H1 (cell line): ENCODE data around the gene AKR7A3. TPM values are rescaled to one million over a fixed set of nuclear protein-coding genes. Genes with fewer than 3 reads are reported as not detected.

Source experiments
- CTCF ChIA-PET: fragments of 300-600 bp; sonication (Branson Sonifier 250); formaldehyde crosslinking; loops from one replicate; lab custom pipeline; 2021; ENCODE audit not compliant: partially characterized antibody; lab: Charles Lee
- POLR2A ChIA-PET: fragments of 300-600 bp; sonication (Branson Sonifier 250); formaldehyde crosslinking; loops from one replicate; lab custom pipeline; 2021; ENCODE audit warnings: inconsistent platforms; ENCODE audit not compliant: partially characterized antibody; lab: Charles Lee
- DNase-seq, 2 experiments: peaks; one replicate each; pipeline versions ENCODE4 v3.0.0 to v3.0.0-alpha.2; 2010 to 2022; ENCODE audit warnings: low spot score in 2 of 2, low read depth in 1 of 2, mixed read lengths in 1 of 2
- FAIRE-seq: peaks from 2 replicates; lab custom pipeline; 2011; peaks lifted over from hg19 to GRCh38; lab: Jason Lieb, UNC
- H2AFZ ChIP-seq: 2 replicates; pipeline ENCODE4 v1.8.1; 2012; ENCODE audit warnings: low read length, inconsistent platforms
- H2AK5ac ChIP-seq: 2 replicates; pipeline ENCODE4 v1.6.1; 2013; ENCODE audit warnings: low read depth, low read length
- H2BK120ac ChIP-seq: replicated peaks from 2 replicates; pipeline ENCODE3; 2013; ENCODE audit warnings: low read depth, low read length, inconsistent platforms
- H2BK12ac ChIP-seq: 2 replicates; pipeline ENCODE4 v1.6.1; 2013; ENCODE audit warnings: low read depth, low read length
- H2BK15ac ChIP-seq: 2 replicates; pipeline ENCODE4 v1.6.1; 2013; ENCODE audit warnings: low read length
- H2BK20ac ChIP-seq: 2 replicates; pipeline ENCODE4 v1.6.1; 2013; ENCODE audit warnings: low read length
- H2BK5ac ChIP-seq: 2 replicates; pipeline ENCODE4 v1.6.1; 2013; ENCODE audit warnings: low read depth, low read length
- H3K14ac ChIP-seq: 2 replicates; pipeline ENCODE4 v1.6.1; 2013; ENCODE audit warnings: inconsistent platforms; ENCODE audit not compliant: insufficient read length
- H3K18ac ChIP-seq: 2 replicates; pipeline ENCODE4 v1.6.1; 2013; ENCODE audit warnings: low read length; ENCODE audit errors: extremely low read depth
- H3K23ac ChIP-seq: 2 replicates; pipeline ENCODE4 v1.6.1; 2013; ENCODE audit warnings: inconsistent platforms; ENCODE audit not compliant: insufficient read length
- H3K23me2 ChIP-seq: 2 replicates; pipeline ENCODE4 v1.6.1; 2013; ENCODE audit warnings: low read depth, low read length
- H3K27ac ChIP-seq: 2 replicates; pipeline ENCODE4 v1.6.1; 2011; ENCODE audit warnings: low read depth, low read length, inconsistent platforms
- H3K27me3 ChIP-seq, 4 experiments: replicated peaks in 1 of 4; 1 replicate in 1 of 4; 2 replicates in 3 of 4; pipeline versions ENCODE4 v1.6.1 to v1.8.1; 2011 to 2013; ENCODE audit warnings: low read length in 3 of 4, mild to moderate bottlenecking in 3 of 4, inconsistent platforms in 2 of 4, mixed read lengths in 2 of 4, moderate library complexity in 1 of 4; ENCODE audit not compliant: control insufficient read depth in 3 of 4, insufficient read depth in 3 of 4; ENCODE audit errors: extremely low read depth in 1 of 4
- H3K36me3 ChIP-seq, 4 experiments: 2 replicates each; pipeline versions ENCODE4 v1.6.1 to v1.8.1; 2011 to 2013; ENCODE audit warnings: mild to moderate bottlenecking in 4 of 4, low read length in 3 of 4, moderate library complexity in 2 of 4, control low read depth in 1 of 4, inconsistent platforms in 1 of 4; ENCODE audit not compliant: insufficient read depth in 4 of 4, control insufficient read depth in 2 of 4
- H3K4ac ChIP-seq: replicated peaks from 2 replicates; pipeline ENCODE3; 2013; ENCODE audit warnings: low read length, low read depth, mixed read lengths, inconsistent platforms; ENCODE audit not compliant: insufficient read length
- H3K4me1 ChIP-seq, 4 experiments: replicated peaks in 1 of 4; 1 replicate in 1 of 4; 2 replicates in 3 of 4; pipeline versions ENCODE4 v1.6.1 to v1.8.1; 2011 to 2013; ENCODE audit warnings: low read length in 3 of 4, inconsistent platforms in 2 of 4, mixed read lengths in 1 of 4; ENCODE audit not compliant: insufficient read depth in 4 of 4, control insufficient read depth in 3 of 4
- H3K4me2 ChIP-seq, 2 experiments: 2 replicates each; pipeline versions ENCODE4 v1.6.1 to v1.8.1; 2011 to 2013; ENCODE audit warnings: low read depth in 2 of 2, low read length in 2 of 2, control low read depth in 1 of 2, inconsistent platforms in 1 of 2, mild to moderate bottlenecking in 1 of 2; ENCODE audit not compliant: insufficient read depth in 1 of 2
- H3K4me3 ChIP-seq, 4 experiments: fragments of 200-600, 300-600 bp in 1 of 4; sonication (generic), shearing (Covaris generic), sonication (Bioruptor Twin) in 1 of 4; 2 replicates each; pipeline versions ENCODE4 v1.5.1 to v1.8.1; 2011 to 2016; ENCODE audit warnings: low read length in 4 of 4, low read depth in 3 of 4, control low read depth in 2 of 4, inconsistent platforms in 2 of 4, mild to moderate bottlenecking in 2 of 4, mixed read lengths in 1 of 4, moderate library complexity in 1 of 4; ENCODE audit not compliant: insufficient read depth in 2 of 4; ENCODE audit errors: extremely low read depth in 1 of 4
- H3K56ac ChIP-seq: replicated peaks from 2 replicates; pipeline ENCODE3; 2013; ENCODE audit warnings: low read depth, mild to moderate bottlenecking, mixed read lengths, low read length, inconsistent platforms; ENCODE audit not compliant: insufficient read length
- H3K79me1 ChIP-seq: 2 replicates; pipeline ENCODE4 v1.6.1; 2013; ENCODE audit warnings: low read depth, low read length, control low read depth
- H3K79me2 ChIP-seq, 2 experiments: 2 replicates each; pipeline versions ENCODE4 v1.6.1 to v1.8.1; 2012 to 2013; ENCODE audit warnings: low read length in 2 of 2, mild to moderate bottlenecking in 2 of 2, inconsistent platforms in 1 of 2; ENCODE audit not compliant: insufficient read depth in 2 of 2, control insufficient read depth in 1 of 2
- H3K9ac ChIP-seq, 4 experiments: replicated peaks in 1 of 4; 1 replicate in 1 of 4; 2 replicates in 3 of 4; pipeline versions ENCODE4 v1.6.1 to v1.8.1; 2011 to 2013; ENCODE audit warnings: low read depth in 3 of 4, low read length in 3 of 4, control low read depth in 2 of 4, mild to moderate bottlenecking in 2 of 4, moderate library complexity in 2 of 4, inconsistent platforms in 1 of 4; ENCODE audit errors: extremely low read depth in 1 of 4
- H3K9me3 ChIP-seq, 2 experiments: 2 replicates each; pipeline versions ENCODE4 v1.6.1 to v1.8.1; 2012 to 2013; ENCODE audit warnings: mild to moderate bottlenecking in 2 of 2, moderate library complexity in 2 of 2, control low read depth in 1 of 2, inconsistent platforms in 1 of 2, low read depth in 1 of 2, low read length in 1 of 2, mixed read lengths in 1 of 2; ENCODE audit not compliant: insufficient read depth in 2 of 2
- H4K20me1 ChIP-seq, 2 experiments: replicated peaks in 1 of 2; 2 replicates each; pipeline versions ENCODE3 to v1.8.1; 2011 to 2013; ENCODE audit warnings: inconsistent platforms in 2 of 2, low read length in 2 of 2, mild to moderate bottlenecking in 1 of 2; ENCODE audit not compliant: insufficient read depth in 2 of 2, control insufficient read depth in 1 of 2
- H4K5ac ChIP-seq: 2 replicates; pipeline ENCODE4 v1.6.1; 2013; ENCODE audit warnings: low read length, low read depth, mixed read lengths, inconsistent platforms; ENCODE audit not compliant: insufficient read length
- H4K8ac ChIP-seq: 2 replicates; pipeline ENCODE4 v1.8.0; 2013; ENCODE audit warnings: mild to moderate bottlenecking, moderate library complexity, low read length, inconsistent platforms; ENCODE audit not compliant: insufficient read depth; ENCODE audit errors: extremely low read depth
- H4K91ac ChIP-seq: replicated peaks from 2 replicates; pipeline ENCODE3; 2013; ENCODE audit warnings: low read length, mixed read lengths, inconsistent platforms; ENCODE audit not compliant: insufficient read length
- CEBPB ChIP-seq: IDR thresholded peaks from 2 replicates; pipeline ENCODE4 v1.6.1; 2012; ENCODE audit warnings: low read depth, low read length
- POLR2AphosphoS5 ChIP-seq: IDR thresholded peaks from 2 replicates; pipeline ENCODE4 v1.6.1; 2011; ENCODE audit warnings: low read depth, low read length
- WGBS, 2 experiments: shearing (Covaris generic) in 1 of 2; methylation state at CpG; one replicate each; pipeline versions ENCODE4 v1.1.6 to v1.1.7; 2013 to 2015; ENCODE audit warnings: low lambda C conversion rate in 2 of 2, mixed read lengths in 2 of 2, inconsistent platforms in 1 of 2, low coverage in 1 of 2, missing lambda C conversion rate in 1 of 2; ENCODE audit not compliant: insufficient replicate concordance in 2 of 2, insufficient coverage in 1 of 2, insufficient read length in 1 of 2; ENCODE audit errors: extremely low coverage in 1 of 2, missing lambda C conversion rate in 1 of 2; 5-methylcytosine and 5-hydroxymethylcytosine counted together
- polyA plus RNA-seq, 7 experiments: library from polyadenylated mRNA; depleted of rRNA in 3 of 7; stranded (reverse) in 5 of 7; unstranded in 2 of 7; fragments of >200 nt in 5 of 7; fragments of 200-250 nt in 2 of 7; gene quantifications; 1 replicate in 5 of 7; 2 replicates in 1 of 7; 4 replicates in 1 of 7; pipeline versions ENCODE4 v1.2.1 to v1.2.3, GENCODE V29; 2011 to 2013; ENCODE audit warnings: missing spikeins in 2 of 7, mixed read lengths in 2 of 7
- total RNA-seq: library from RNA; stranded (reverse); fragmentation: NEBNext Ultra II Directional; extraction: Animal tissue kit (Norgen Biotek cat#: 25700); gene quantifications from 2 replicates; pipeline ENCODE4 v1.2.1, GENCODE V29; 2021
- TF ChIP-seq, protein P1 (sequence below): IDR thresholded peaks from 2 replicates; pipeline ENCODE4 v1.6.1; 2011; ENCODE audit warnings: low read length, improper control_type of control experiment

Gene AKR7A3
- total and polyA plus RNA-seq, 2 of the 8 experiments (the other 6 are each of a cell fraction or from before 2014, with no cell fraction given), result 0.62 to 0.65 TPM

DNA sequence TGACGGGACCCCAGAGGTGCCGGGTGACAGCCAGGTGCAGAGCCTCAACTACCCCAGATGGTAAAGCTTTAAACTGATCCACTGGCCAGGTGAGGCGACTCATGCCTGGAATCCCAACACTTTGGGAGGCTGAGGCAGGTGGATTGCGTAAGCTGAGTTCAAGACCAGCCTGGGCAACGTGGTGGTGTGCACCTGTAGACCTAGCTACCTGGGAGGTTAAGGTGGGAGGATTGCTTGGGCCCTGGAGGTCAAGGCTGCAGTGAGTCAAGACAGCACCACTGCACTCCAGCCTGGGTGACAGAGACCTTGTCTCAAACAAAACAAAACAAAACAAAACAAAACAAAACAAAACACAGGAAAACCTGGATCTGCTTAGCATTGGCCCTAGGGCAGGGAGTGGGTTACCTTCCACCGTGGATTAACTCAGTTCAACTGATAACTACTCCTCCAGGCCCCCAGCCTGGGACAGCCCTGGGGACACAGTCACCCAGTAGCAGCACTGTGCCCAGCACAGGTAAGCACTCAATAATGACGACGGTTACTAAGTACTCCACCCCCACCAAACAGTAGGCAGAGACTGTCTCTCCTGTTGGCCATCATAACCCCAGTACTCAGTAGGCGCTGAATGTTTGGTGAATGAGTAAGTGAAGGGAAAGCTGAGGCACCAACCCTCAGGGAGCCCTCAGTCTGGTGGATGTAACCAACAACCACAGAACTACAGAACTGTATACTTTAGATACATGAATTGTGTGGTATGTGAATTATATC lies 45.2 kb upstream of the AKR7A3 start:
- Histone ChIP-seq H2BK5ac (no peak overlapping the region), H3K9ac (no peak overlapping the region), H2BK20ac (no peak overlapping the region), H3K79me2 (no peaks in the 10 kb centered on the region), H2BK12ac (no peak overlapping the region), H4K91ac (no peak overlapping the region), H2BK15ac (no peak overlapping the region), H3K23ac (no peak overlapping the region), H3K4ac (no peak overlapping the region), H2AK5ac (no peak overlapping the region), H2BK120ac (no peak overlapping the region), H4K5ac (no peak overlapping the region), H3K14ac (no peak overlapping the region), H3K27ac (no peak overlapping the region), H3K23me2 (no peaks in the 10 kb centered on the region; the same call in 1 of the 2 replicates), H3K56ac (peak overlapping the region; percentile 16), H3K9me3 (no peaks in the 10 kb centered on the region), H3K36me3 (no peaks in the 10 kb centered on the region), H3K79me1 (no peaks in the 10 kb centered on the region), H4K8ac (no peak overlapping the region), H3K4me2 (no peak overlapping the region), H4K20me1 (peaks cover 0 to 3% of the 10 kb centered on the region in 2 experiments), H3K4me3 (no peak overlapping the region), H3K4me1 (peaks cover 0 to 8% (median 2%) of the 10 kb centered on the region in 4 experiments; a peak in 2 of 7 replicates), H3K27me3 (no peaks in the 10 kb centered on the region), H2AFZ (no peak overlapping the region), H3K18ac (no peak overlapping the region)
- ChIA-PET CTCF (interaction anchor here (0.6 to 1.4 kb wide), 6 partner anchors 8 to 248 kb away, joined by 3 to 4 read pairs (median 3); no protein-coding TSS in a partner anchor), POLR2A (interaction anchor here (2.8 to 13.3 kb wide), 2 partner anchors 17 to 310 kb away, joined by 9 to 143 read pairs; partner anchors contain the start of genes AKR7A2, NBL1 and SLC66A1)
- 0 out of 2 replicates have a peak, but pooled peaks have one; percentile 54 for TF ChIP-seq POLR2AphosphoS5
- TF ChIP-seq CEBPB, result 0 out of 2 replicates have a peak, but pooled peaks have one; percentile 14
- TF ChIP-seq, protein P1, sequence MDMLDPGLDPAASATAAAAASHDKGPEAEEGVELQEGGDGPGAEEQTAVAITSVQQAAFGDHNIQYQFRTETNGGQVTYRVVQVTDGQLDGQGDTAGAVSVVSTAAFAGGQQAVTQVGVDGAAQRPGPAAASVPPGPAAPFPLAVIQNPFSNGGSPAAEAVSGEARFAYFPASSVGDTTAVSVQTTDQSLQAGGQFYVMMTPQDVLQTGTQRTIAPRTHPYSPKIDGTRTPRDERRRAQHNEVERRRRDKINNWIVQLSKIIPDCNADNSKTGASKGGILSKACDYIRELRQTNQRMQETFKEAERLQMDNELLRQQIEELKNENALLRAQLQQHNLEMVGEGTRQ, result no peak
- DNase-seq, result no peak
- no peak for FAIRE-seq
- WGBS, 2 experiments, result 81% methylated on average over 9 of the region's 9 CpGs; no CpG with 5 or more reads in 1 of the 2 experiments
